Fibroblast of upper back skin (primary cell): ENCODE measurements around the gene ANXA10.

Source experiments
- DNase-seq: peaks from one replicate; pipeline ENCODE4 v3.0.0-alpha.2; 2013

The ANXA10 gene

DNA sequence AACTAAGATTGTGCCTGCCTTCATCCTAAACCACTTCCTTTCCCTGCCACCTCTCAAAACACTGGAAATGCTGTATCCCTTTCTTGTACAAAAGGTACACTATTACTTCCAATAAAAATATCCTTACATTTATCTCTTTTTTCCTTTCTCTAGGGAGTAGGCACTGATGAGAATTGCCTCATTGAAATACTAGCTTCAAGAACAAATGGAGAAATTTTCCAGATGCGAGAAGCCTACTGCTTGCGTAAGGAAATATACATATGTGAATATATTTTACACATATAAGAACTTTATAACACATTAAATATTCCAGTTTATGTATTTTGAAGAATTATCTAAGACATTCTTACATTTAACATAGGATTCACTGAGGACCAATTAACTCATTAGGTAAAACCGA is 71.7 kb downstream of the ANXA10 start:
- no peak for DNase-seq

DNA sequence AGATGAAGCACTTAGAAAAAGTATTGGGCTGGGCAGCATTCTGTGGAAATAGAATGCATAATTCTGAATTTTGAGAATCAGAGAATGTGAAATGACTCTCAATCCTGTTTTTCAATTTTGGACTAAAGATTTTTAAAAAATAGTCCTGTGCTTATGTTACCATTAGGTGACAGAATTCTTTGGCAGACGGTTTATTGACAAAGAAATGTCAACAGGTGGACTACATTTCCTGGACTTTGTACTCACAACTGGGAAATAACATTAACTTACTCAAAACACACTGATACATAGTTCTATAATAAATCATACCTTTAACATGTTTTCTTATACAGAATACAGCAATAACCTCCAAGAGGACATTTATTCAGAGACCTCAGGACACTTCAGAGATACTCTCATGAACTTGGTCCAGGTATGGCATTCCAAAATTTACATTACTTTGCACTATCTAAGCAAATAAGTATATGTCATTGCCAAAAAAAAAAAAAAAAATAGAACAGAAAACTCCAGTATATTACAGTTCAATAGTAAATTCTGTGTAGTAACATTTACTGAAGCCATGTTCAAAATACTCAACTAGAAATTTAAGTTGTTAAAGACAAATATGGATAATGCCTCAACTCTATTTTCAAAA is 72.7 kb downstream of the ANXA10 start:
- no peak for DNase-seq

DNA sequence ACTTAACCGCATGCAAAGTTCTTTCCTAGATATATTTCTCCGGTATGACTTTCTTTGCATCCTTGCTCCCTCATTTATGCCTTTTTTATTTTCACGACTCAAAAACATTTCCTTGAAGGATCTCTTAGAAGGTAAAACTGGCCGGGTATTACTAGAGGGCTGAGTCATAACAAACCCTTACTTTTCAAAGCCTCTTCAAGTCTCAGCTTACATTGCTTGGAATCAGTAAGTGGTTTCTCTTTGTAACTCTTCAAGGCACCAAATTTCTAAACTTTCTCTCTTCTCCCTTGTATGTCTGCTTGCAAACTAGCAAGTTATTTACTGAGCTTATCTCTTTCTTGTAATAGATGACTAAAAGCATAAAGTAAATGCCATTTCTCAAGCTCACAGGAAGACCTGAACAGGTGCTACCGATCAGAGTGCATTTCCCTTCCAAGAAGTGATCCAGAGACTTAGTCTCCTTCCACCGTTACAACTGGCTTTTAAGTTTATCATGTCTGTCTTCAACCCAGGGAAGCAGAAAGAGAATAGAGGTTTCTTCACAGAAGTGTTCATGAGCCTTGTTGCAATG is 75.5 kb downstream of the ANXA10 start:
- peak; percentile 16 for DNase-seq

DNA sequence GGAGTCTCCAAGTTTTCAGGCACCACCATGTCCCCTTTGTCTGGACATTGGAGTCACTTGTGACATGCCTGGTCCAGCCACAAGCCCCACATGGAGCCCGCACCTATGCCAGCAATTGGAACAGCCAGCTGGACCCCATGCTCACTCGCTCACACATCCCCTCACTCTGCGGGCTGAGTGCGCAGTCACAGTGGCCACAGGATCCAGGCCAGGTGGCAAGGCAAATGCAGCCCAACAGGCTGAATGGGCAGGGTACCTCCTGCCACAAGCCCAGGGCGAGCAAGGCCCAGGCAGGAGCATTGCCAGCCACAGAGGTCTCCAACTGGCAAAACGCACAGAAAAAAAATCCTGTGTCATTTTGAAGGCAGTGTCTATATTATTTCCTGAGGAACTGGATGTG is 82.0 kb downstream of the ANXA10 start:
- no peak for DNase-seq

DNA sequence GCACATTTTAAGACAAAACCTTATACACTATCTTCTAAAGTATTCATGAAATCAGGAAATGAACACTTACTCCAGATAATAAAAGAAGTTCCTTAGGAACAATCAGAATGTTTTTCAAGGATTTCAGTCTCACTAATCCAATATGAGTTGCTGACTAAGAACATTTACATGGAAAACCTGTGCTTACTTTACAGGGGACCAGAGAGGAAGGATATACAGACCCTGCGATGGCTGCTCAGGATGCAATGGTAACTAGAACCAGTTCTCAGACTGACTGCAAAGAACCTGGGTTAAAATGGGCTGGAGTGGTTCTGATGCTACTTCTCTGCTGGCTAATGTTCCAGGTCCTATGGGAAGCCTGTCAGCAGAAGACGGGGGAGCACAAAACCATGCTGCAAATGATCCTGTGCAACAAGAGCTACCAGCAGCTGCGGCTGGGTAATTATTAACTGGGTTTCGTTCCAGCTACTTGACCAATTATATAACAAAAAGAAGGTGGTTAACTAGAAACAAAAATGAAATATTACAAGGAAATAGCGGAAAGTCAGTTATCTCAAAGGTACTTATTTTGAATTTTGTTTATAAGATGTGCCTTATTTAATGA is 85.3 kb downstream of the ANXA10 start:
- no peak for DNase-seq

DNA sequence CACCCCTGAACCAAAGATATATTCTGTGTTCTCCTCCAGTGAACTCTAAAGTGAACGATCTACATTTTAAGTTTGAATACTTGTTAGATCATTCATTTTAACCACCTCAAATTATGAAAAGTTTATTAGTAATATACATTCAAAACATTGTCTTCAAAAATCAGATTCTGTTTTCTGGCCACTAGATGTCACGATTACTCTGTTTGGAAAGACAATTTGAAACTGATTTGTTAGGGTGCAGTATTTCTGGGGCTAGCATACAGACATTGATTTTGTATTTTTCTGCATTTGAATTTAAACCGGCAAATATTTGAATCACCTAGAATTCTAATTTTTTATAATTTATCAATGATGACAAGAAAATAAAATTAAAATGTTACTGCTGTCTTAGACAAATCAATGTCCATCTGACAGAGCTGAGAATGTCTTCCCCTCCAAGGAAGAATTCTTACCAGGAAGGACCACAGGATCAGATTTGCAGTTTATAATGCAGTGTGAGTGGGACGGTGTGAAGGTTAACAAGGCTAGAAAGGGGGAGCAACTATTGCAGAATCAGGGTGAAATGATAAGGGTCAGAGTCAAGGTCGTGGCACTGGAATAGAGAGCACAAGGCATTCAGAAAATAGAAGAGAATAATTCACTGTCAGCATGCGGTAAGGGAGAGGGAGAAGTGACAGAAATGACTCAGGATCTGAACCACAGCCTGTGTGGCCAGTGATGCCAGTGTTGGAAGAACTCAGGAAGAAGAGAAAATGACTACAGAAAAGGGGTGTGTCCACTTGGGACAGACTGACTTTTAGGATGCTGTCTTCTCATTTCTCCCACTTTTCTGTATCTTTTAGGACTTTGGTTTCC is 91.6 kb downstream of the ANXA10 start:
- DNase-seq, result peak; percentile 53

DNA sequence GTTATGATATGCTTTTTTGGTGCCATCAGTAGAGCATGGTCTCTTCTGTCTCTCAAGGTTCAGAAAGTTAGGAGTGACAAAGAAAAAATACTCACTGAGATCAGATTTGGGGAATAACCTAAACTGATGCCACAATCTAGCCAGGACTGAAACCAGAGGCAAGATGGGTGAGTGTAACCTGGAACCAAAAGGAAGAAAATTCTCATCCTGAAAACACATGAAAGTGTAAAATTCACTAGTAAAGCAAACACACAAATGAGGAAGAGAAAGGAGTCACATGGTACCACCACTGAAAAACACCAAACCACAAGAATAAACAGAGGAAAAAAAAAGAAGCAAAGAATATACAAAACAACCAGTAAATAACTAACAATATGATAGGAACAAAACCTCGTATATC is 96.4 kb downstream of the ANXA10 start:
- no peak for DNase-seq

DNA sequence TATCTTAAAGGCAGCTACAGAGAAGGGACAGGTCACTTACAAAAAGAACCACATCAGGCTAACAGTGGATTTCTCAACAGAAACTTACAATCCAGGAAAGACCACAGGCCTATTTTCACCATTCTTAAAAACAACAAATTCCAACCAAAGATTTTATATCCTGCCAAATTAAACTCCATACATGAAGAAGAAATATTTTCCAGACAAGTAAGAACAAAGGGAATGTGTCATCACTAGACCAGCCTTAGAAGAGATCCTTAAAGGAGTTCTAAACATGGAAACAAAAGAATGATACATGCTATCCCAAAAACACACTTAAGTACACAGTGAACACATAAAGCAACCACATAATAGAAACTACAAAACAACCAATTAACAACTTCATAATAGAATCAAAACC is 105.6 kb downstream of the ANXA10 start:
- peak; percentile 55 for DNase-seq

DNA sequence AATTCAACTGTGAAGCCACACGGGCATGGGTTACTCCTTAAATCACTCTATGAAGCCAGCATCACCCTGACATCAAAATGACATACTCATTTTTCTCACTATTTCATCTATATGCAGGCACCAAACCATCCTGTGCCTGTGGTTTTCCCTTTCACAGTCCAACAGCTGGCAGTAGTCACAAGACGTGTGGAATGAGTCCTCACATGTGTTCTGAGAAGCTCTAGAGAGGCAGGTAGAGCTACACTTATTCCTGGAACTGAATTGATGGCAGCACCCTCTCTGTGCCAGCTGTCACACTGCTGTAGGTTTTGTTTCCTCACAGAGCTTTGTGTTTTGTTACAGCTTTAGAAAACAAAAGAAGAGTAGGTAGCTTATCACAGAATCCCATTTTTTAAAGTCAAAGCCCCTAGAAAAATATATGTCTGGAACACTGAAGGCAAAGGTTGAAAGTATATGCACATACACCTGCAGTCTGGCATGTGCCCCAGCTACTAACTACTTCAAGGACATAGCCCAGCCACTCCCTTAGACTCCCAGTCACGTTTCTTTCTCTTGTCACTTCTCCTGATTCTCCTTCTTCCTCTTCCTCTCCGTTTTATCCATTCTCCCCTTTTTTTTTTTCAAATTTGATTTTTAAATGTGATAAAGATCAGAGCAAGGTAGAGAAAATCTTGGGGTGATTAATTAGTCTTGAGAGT is 107.1 kb downstream of the ANXA10 start:
- no peak for DNase-seq

DNA sequence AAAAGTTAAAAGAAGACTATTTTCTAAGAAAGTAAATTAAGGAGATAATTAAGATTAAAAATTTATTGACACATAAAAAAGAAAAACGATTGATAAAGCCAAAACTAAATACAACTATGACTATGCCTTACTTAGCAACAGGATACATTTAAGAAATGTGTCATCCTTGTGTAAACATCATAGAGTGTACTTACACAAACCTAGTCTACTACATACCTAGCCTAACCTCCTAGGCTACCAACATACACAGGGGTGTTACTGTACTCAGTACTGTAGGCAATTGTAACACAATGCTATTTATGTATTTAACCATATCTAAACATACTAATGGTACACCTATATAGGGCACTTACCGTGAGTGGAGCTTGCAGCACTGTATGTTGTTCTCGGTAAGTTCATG is 108.3 kb downstream of the ANXA10 start:
- DNase-seq, result no peak

DNA sequence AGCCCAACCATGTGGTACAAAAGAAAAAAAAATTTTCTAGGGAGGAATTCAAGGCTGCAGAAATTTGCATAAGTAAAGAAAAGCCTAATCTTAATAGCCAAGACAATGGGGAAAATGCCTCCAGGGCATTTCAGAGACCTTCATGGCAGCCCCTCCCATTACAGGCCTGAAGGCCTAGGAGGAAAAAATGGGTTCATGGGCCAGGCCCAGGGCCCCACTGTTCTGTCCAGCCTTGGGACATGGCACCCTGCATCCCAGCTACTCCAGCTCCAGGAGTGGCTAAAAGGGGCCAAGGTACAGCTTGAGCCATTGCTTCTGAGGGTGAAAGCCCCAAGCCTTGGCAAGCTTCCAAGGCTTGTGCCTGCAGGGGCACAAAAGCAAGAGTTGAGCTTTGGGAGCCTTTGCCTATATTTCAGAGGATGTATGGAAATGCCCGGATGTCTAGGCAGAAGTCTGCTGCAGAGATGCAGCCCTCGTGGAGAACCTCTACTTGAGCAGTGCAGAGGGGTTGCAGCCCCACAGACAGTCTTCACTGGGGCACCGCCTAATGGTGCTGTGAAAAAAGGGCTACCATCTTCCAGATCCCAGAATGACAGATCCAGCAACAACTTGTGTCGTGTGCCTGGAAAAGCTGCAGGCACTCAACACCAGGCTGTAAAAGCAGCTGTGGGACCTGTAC is 111.0 kb downstream of the ANXA10 start:
- no peak for DNase-seq

DNA sequence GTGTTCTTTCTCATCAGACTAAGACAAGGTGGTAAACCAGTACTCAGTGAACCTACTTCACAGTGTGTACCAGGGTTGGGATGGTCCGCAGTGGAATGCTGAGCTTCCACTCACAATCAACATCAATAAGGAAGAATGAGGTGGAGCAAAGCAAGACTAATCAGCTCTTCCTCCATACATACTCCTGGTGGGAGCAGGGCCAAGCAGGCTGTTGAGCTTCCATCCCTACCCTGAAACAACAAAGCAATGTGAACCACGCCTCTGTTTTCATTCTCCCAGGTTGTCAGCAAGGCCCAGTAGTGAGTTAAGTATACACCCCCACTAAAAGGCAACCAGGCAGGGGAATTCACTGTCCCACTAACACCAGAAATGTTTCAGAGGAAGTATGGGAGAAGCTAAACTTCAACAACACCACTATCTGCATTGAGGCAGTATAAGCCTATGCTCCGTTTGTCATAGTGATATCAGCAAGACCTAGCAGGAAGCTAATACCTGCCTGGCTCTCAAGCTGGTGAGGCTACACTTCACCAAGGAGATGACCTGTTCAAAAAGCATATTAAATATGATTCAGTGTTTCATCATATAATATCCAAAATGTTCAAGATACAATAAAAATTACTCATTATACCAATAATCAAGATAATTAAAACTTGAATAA is 116.7 kb downstream of the ANXA10 start:
- no peak for DNase-seq

DNA sequence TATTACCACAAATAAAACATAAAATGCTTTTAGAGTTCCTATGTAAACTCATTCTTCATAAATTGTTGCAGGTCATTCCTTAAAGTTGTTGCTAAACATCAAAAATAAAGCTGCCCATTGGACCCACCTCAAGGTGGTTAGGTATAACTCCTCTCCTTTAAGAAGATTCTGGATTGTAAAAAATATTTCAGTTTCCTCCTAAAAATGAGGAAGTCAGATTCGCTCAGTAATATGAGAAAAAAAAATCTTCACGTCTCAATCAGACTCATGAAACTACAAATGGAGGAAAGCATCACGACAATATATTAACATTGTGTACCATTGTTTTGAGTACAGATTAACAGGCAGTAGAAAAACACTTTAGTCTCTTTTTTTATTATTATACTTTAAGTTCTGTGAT is 120.3 kb downstream of the ANXA10 start:
- no peak for DNase-seq

DNA sequence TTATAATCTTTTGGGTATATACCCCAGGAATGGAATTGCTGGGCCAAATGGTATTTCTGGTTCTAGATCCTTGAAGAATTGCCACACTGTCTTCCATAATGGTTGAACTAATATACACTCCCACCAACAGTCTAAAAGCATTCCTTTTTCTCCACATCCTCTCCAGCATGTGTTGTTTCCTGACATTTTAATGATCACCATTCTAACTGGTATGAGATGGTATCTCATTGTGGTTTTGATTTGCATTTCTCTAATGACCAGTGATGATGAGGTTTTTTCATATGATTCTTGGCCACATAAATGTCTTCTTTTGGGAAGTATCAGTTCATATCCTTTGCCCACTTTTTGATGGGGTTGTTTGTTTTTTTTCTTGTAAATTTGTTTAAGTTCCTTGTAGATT is 121.2 kb downstream of the ANXA10 start:
- DNase-seq, result peak; percentile 16

DNA sequence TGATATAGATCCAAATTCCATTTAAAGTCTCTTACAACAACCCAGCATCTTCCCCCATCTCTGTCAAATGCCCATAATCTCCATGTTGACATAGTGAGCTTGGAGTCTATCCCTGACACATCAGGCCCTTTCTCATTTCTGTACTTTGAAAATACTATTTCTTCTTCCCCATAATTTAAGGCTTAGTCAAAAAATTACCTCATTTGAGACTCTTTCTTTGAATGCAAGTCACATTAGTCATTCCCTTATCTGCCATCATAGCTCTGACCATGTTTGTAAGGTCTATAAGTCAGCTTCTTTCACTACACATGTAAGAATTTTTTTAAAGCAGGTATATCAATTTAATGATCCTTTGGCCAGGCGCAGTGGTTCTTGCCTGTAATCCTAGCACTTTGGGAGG is 126.3 kb downstream of the ANXA10 start:
- DNase-seq, result peak; percentile 70

DNA sequence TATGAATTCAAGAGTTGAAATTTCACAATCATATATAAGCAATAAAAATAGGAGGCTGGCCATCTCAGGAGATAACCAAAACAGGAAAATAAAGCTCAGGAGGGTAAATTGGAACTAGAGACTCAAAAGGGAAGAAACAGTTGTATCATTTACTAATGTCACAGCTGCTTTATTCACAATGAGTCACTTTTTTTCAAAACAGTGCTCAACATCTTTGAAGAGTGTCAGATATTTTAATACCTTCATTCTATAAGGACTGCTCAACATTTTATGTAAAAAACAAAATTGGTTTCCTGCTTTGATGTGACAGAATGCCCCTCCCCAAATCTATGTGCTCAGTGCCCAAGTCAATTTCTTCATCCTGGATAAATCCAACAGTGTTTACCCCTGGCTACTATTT is 128.6 kb downstream of the ANXA10 start:
- no peak for DNase-seq

DNA sequence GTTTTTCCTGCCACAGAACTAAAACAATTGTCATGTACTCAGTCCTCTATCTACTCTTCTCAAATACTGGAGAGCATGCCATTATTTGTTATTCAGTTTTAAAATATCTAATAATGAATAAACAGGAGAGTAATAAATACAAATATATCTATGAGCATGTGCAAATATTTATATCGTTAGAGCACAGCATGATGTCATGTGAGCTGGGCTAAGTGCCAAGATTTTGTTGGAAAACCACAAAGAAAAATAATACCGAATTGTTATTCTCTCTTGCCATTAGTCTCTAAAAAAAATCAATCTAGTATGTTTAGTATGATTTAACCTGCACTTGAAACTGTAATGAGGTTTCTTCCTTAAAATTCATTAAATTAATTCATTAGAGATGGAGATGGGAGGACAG is 129.0 kb downstream of the ANXA10 start:
- DNase-seq, result peak; percentile 69
